CD14-positive monocyte (primary cell): ENCODE data around the gene TAC4. TPM values are rescaled to one million over a fixed set of nuclear protein-coding genes. Genes with fewer than 3 reads are reported as not detected.

Source experiments
- DNase-seq, 3 donors: peaks; one replicate each; pipeline ENCODE4 v3.0.0-alpha.2; 2011 to 2022
- H2AFZ ChIP-seq: 2 replicates; pipeline ENCODE4 v1.6.0; 2012; ENCODE audit warnings: mild to moderate bottlenecking, low read depth, low read length, inconsistent platforms; ENCODE audit not compliant: insufficient read depth, poor library complexity, severe bottlenecking
- H3K27ac ChIP-seq, 2 donors: 1 replicate in 1 of 2; 2 replicates in 1 of 2; pipeline ENCODE4 v1.5.1; 2012 to 2013; ENCODE audit warnings: low read length in 2 of 2, control low read depth in 1 of 2, inconsistent platforms in 1 of 2, low read depth in 1 of 2, mild to moderate bottlenecking in 1 of 2
- H3K27me3 ChIP-seq, 2 donors: one replicate each; pipeline versions ENCODE4 v1.6.0 to v1.6.1; 2011 to 2013; ENCODE audit warnings: low read length in 2 of 2; ENCODE audit not compliant: control insufficient read depth in 2 of 2, insufficient read depth in 2 of 2
- H3K36me3 ChIP-seq, 2 donors: replicated peaks in 1 of 2; 1 replicate in 1 of 2; 2 replicates in 1 of 2; pipeline versions ENCODE4 v1.5.1 to v1.6.1; 2012 to 2013; ENCODE audit warnings: low read length in 2 of 2, control low read depth in 1 of 2, inconsistent platforms in 1 of 2, mild to moderate bottlenecking in 1 of 2; ENCODE audit not compliant: insufficient read depth in 2 of 2, control insufficient read depth in 1 of 2
- H3K4me1 ChIP-seq, 2 donors: 1 replicate in 1 of 2; 2 replicates in 1 of 2; pipeline versions ENCODE4 v1.5.1 to v1.6.1; 2012 to 2013; ENCODE audit warnings: low read length in 2 of 2, control low read depth in 1 of 2, inconsistent platforms in 1 of 2, mild to moderate bottlenecking in 1 of 2, moderate library complexity in 1 of 2; ENCODE audit not compliant: insufficient read depth in 2 of 2, control insufficient read depth in 1 of 2
- H3K4me2 ChIP-seq: replicated peaks from 2 replicates; pipeline ENCODE3; 2012; ENCODE audit warnings: low read length, moderate library complexity, mild to moderate bottlenecking; ENCODE audit not compliant: poor library complexity, severe bottlenecking; ENCODE audit errors: extremely low read depth
- H3K4me3 ChIP-seq, 3 experiments: fragments of 200-600 bp in 1 of 3; sonication (generic) in 1 of 3; replicated peaks in 1 of 3; 1 replicate in 2 of 3; 2 replicates in 1 of 3; pipeline ENCODE4 v1.5.1; 2011 to 2013; ENCODE audit warnings: low read length in 3 of 3, mild to moderate bottlenecking in 3 of 3, control low read depth in 2 of 3, low read depth in 2 of 3, inconsistent platforms in 1 of 3, moderate library complexity in 1 of 3
- H3K79me2 ChIP-seq: 2 replicates; pipeline ENCODE4 v1.6.0; 2012; ENCODE audit warnings: mild to moderate bottlenecking, control low read depth, inconsistent platforms, low read length, moderate library complexity; ENCODE audit not compliant: insufficient read depth
- H3K9ac ChIP-seq: 2 replicates; pipeline ENCODE4 v1.6.0; 2017; ENCODE audit warnings: low read length, mild to moderate bottlenecking; ENCODE audit not compliant: insufficient read depth, poor library complexity, severe bottlenecking
- H3K9me3 ChIP-seq, 2 donors: replicated peaks in 1 of 2; 1 replicate in 1 of 2; 2 replicates in 1 of 2; pipeline versions ENCODE4 v1.5.1 to v1.6.1; 2012 to 2013; ENCODE audit warnings: low read length in 2 of 2, control low read depth in 1 of 2; ENCODE audit not compliant: control insufficient read depth in 1 of 2, insufficient read depth in 1 of 2
- H4K20me1 ChIP-seq: 2 replicates; pipeline ENCODE4 v1.6.0; 2012; ENCODE audit warnings: mild to moderate bottlenecking, low read length, control low read depth, moderate library complexity; ENCODE audit not compliant: insufficient read depth
- H3K27ac Mint-ChIP-seq, 7 donors: one replicate each; pipeline ENCODE4 v1.8.0; 2020; ENCODE audit warnings: mild to moderate bottlenecking in 7 of 7, mixed read lengths in 7 of 7, moderate library complexity in 6 of 7, inconsistent platforms in 2 of 7
- H3K27me3 Mint-ChIP-seq, 3 donors: one replicate each; pipeline ENCODE4 v1.8.0; 2021 to 2022; ENCODE audit warnings: low read depth in 3 of 3, mild to moderate bottlenecking in 3 of 3, mixed read lengths in 3 of 3, moderate library complexity in 3 of 3, inconsistent platforms in 1 of 3
- H3K36me3 Mint-ChIP-seq, 2 donors: one replicate each; pipeline ENCODE4 v1.8.0; 2020; ENCODE audit warnings: mixed read lengths in 2 of 2, inconsistent platforms in 1 of 2, mild to moderate bottlenecking in 1 of 2
- H3K4me1 Mint-ChIP-seq: one replicate; pipeline ENCODE4 v1.8.0; 2020; ENCODE audit warnings: mild to moderate bottlenecking, mixed read lengths
- H3K4me3 Mint-ChIP-seq, 2 donors: one replicate each; pipeline ENCODE4 v1.8.0; 2020; ENCODE audit warnings: mild to moderate bottlenecking in 2 of 2, mixed read lengths in 2 of 2, moderate library complexity in 1 of 2
- H3K9me3 Mint-ChIP-seq, 7 donors: one replicate each; pipeline ENCODE4 v1.8.0; 2020 to 2022; ENCODE audit warnings: mixed read lengths in 7 of 7, mild to moderate bottlenecking in 6 of 7, moderate library complexity in 6 of 7, inconsistent platforms in 2 of 7
- WGBS: methylation state at CpG from one replicate; pipeline ENCODE4 v1.1.5; 2013; ENCODE audit warnings: missing lambda C conversion rate; ENCODE audit not compliant: insufficient coverage; 5-methylcytosine and 5-hydroxymethylcytosine counted together
- intact Hi-C, 2 donors: fragments of 100-400 bp; cut with micrococcal nuclease; formaldehyde crosslinking; loops; one replicate each; pipeline versions ENCODE4 v1.15.0 to v1.15.1; 2023
- polyA plus RNA-seq, 3 donors: library from polyadenylated mRNA; depleted of rRNA in 1 of 3; unstranded in 2 of 3; stranded (reverse) in 1 of 3; fragments of 300-500 nt in 2 of 3; fragments of >200 nt in 1 of 3; fragmentation: Illumina TruSeq in 2 of 3; gene quantifications; 1 replicate in 2 of 3; 2 replicates in 1 of 3; pipeline ENCODE4 v1.2.3, GENCODE V29; 2012 to 2021
- TF ChIP-seq, protein P1 (sequence below): fragments of 200-600 bp; IDR thresholded peaks from one replicate; pipeline ENCODE4 v1.8.0; 2022; ENCODE audit warnings: antibody characterized with exemption, mild to moderate bottlenecking

The TAC4 gene
- polyA plus RNA-seq, 3 donors = not detected

- H3K4me3 Mint-ChIP-seq = peak overlapping the region in 1 of 2 donors; percentile 30
- no peaks in the 10 kb centered on the region for H3K9me3 ChIP-seq
- no peak overlapping the region for H3K27ac ChIP-seq
- H3K79me2 ChIP-seq = no peaks in the 10 kb centered on the region
- no peak overlapping the region for H3K9ac ChIP-seq
- peaks cover 18 to 70% of the 10 kb centered on the region in 2 donors for H3K27me3 ChIP-seq
- WGBS = no CpG with 5 or more reads among the region's 1 CpG
- no peak overlapping the region for H3K4me2 ChIP-seq
- H3K4me1 ChIP-seq = peaks cover 4% of the 10 kb centered on the region in 2 donors
- H3K36me3 ChIP-seq = no peaks in the 10 kb centered on the region
- no peak overlapping the region for H2AFZ ChIP-seq
- peaks cover 46 to 84% (median 62%) of the 10 kb centered on the region in 3 donors for H3K27me3 Mint-ChIP-seq
- H3K4me1 Mint-ChIP-seq = peaks cover 4% of the 10 kb centered on the region
- H4K20me1 ChIP-seq = no peaks in the 10 kb centered on the region
- peaks cover 0 to 4% (median 0%) of the 10 kb centered on the region in 7 donors for H3K9me3 Mint-ChIP-seq
- intact Hi-C loops = no loop called here
- no peak overlapping the region for H3K27ac Mint-ChIP-seq
- DNase-seq = no peak
- TF ChIP-seq, protein P1, sequence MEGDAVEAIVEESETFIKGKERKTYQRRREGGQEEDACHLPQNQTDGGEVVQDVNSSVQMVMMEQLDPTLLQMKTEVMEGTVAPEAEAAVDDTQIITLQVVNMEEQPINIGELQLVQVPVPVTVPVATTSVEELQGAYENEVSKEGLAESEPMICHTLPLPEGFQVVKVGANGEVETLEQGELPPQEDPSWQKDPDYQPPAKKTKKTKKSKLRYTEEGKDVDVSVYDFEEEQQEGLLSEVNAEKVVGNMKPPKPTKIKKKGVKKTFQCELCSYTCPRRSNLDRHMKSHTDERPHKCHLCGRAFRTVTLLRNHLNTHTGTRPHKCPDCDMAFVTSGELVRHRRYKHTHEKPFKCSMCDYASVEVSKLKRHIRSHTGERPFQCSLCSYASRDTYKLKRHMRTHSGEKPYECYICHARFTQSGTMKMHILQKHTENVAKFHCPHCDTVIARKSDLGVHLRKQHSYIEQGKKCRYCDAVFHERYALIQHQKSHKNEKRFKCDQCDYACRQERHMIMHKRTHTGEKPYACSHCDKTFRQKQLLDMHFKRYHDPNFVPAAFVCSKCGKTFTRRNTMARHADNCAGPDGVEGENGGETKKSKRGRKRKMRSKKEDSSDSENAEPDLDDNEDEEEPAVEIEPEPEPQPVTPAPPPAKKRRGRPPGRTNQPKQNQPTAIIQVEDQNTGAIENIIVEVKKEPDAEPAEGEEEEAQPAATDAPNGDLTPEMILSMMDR = no peak
- H3K36me3 Mint-ChIP-seq = no peaks in the 10 kb centered on the region
- no peak overlapping the region for H3K4me3 ChIP-seq
Observed at GRCh38 chr17:49896222-49896621, 48.4 kb upstream of the TAC4 start.

DNA sequence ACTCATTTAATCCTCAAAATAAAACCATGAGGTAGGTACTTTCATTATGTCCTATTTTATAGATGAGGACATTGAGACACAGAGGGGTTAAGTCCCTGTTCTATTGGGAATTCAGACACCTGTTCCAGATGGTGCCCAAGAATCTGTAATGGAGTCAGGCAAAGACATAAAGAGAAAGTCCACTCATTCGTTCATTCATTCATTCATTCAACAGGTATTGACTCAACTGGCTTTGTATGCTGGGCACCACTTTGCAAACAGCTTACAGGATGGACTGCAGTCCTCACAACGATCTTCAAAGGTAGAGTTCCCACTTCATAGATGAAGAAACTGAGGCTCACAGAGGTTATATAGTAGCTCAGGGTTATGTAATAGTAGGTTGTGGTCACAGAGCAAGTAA is 47.9 kb upstream of the TAC4 start:
- peaks cover 8% of the 10 kb centered on the region in 2 donors for H3K4me1 ChIP-seq
- no CpG with 5 or more reads among the region's 2 CpGs for WGBS
- intact Hi-C loops = no loop called here
- peaks cover 14 to 70% of the 10 kb centered on the region in 2 donors for H3K27me3 ChIP-seq
- no peak overlapping the region for H2AFZ ChIP-seq
- H3K4me2 ChIP-seq = no peak overlapping the region
- DNase-seq = no peak
- no peak overlapping the region for H3K9ac ChIP-seq
- peaks cover 8% of the 10 kb centered on the region for H3K4me1 Mint-ChIP-seq
- TF ChIP-seq, protein P1 = no peak
- no peaks in the 10 kb centered on the region for H4K20me1 ChIP-seq
- no peaks in the 10 kb centered on the region for H3K79me2 ChIP-seq
- H3K27ac Mint-ChIP-seq = no peak overlapping the region
- H3K4me3 ChIP-seq = no peak overlapping the region
- H3K27ac ChIP-seq = no peak overlapping the region
- no peak overlapping the region for H3K4me3 Mint-ChIP-seq
- H3K36me3 ChIP-seq = no peaks in the 10 kb centered on the region
- H3K9me3 ChIP-seq = no peaks in the 10 kb centered on the region
- H3K9me3 Mint-ChIP-seq = peaks cover 0 to 4% (median 0%) of the 10 kb centered on the region in 7 donors
- H3K27me3 Mint-ChIP-seq = peaks cover 46 to 84% (median 62%) of the 10 kb centered on the region in 3 donors
- no peaks in the 10 kb centered on the region for H3K36me3 Mint-ChIP-seq
